ENCODE results near the gene ABCG1. TPM values are rescaled to one million over a fixed set of nuclear protein-coding genes. Genes with fewer than 3 reads are reported as not detected.

ABCG1 gene
- polyA plus RNA-seq, 1 donor from 2014 or later = 14.2 TPM

GRCh38 chr21:42282021-42282420 lies 63.1 kb downstream of the ABCG1 start:
- Histone ChIP-seq H2AFZ (ENCODE audit: low read depth, low read length) (no peak overlapping the region), H4K20me1 (ENCODE audit: insufficient read depth) (no peaks in the 10 kb centered on the region), H3K9me2 (ENCODE audit: insufficient read depth, low read length) (no peaks in the 10 kb centered on the region), H3F3A (ENCODE audit: insufficient read depth, low read length, poor library complexity, severe bottlenecking) (no peaks in the 10 kb centered on the region), H3K4me3 (ENCODE audit: low read length) (no peak overlapping the region), H3K36me3 (ENCODE audit: insufficient read depth, low read length) (peaks cover 4% of the 10 kb centered on the region), H3K9me3 (ENCODE audit: low read length) (no peaks in the 10 kb centered on the region), H3K27ac (ENCODE audit: low read length) (no peak overlapping the region), H3K79me2 (replicated peaks; ENCODE audit: insufficient read depth, low read length) (no peaks in the 10 kb centered on the region), H3K9ac (ENCODE audit: low read length) (no peak overlapping the region), H3K27me3 (ENCODE audit: insufficient read depth, low read depth, low read length) (no peaks in the 10 kb centered on the region), H3K4me2 (ENCODE audit: low read length) (no peak overlapping the region)
- TF ChIP-seq POLR2AphosphoS5 (IDR thresholded peaks at IDR 0.05) (no peak), RAD21 (conservative IDR thresholded peaks at IDR 0.05) (no peak), MXI1 (conservative IDR thresholded peaks at IDR 0.05; ENCODE audit: poor library complexity, severe bottlenecking) (no peak), SMC3 (conservative IDR thresholded peaks at IDR 0.05; ENCODE audit: poor library complexity) (no peak), CTCF (IDR thresholded peaks at IDR 0.05; ENCODE audit: poor library complexity, severe bottlenecking) (no peak), REST (IDR thresholded peaks at IDR 0.05; ENCODE audit: borderline replicate concordance) (no peak), TAF1 (IDR thresholded peaks at IDR 0.05; ENCODE audit: low read depth) (no peak), EZH2 (IDR thresholded peaks at IDR 0.05; ENCODE audit: borderline replicate concordance, insufficient read depth, low read length, poor library complexity, severe bottlenecking) (no peak), EP300 (conservative IDR thresholded peaks at IDR 0.05; ENCODE audit: poor library complexity, severe bottlenecking) (no peak)

GRCh38 chr21:42282715-42283114 lies 63.8 kb downstream of the ABCG1 start:
- H3K4me3 ChIP-seq (ENCODE audit: low read length) = no peak overlapping the region
- no peak overlapping the region for H3K4me2 ChIP-seq (ENCODE audit: low read length)
- H3K9ac ChIP-seq (ENCODE audit: low read length) = no peak overlapping the region
- H3K9me2 ChIP-seq (ENCODE audit: insufficient read depth, low read length) = no peaks in the 10 kb centered on the region
- no peak for TF ChIP-seq MXI1 (conservative IDR thresholded peaks at IDR 0.05; ENCODE audit: poor library complexity, severe bottlenecking)
- no peak for TF ChIP-seq TAF1 (IDR thresholded peaks at IDR 0.05; ENCODE audit: low read depth)
- no peak for TF ChIP-seq REST (IDR thresholded peaks at IDR 0.05; ENCODE audit: borderline replicate concordance)
- TF ChIP-seq CTCF (IDR thresholded peaks at IDR 0.05; ENCODE audit: poor library complexity, severe bottlenecking) = no peak
- TF ChIP-seq POLR2AphosphoS5 (IDR thresholded peaks at IDR 0.05) = no peak
- TF ChIP-seq SMC3 (conservative IDR thresholded peaks at IDR 0.05; ENCODE audit: poor library complexity) = no peak
- TF ChIP-seq EZH2 (IDR thresholded peaks at IDR 0.05; ENCODE audit: borderline replicate concordance, insufficient read depth, low read length, poor library complexity, severe bottlenecking) = no peak
- H3F3A ChIP-seq (ENCODE audit: insufficient read depth, low read length, poor library complexity, severe bottlenecking) = no peaks in the 10 kb centered on the region
- H3K27ac ChIP-seq (ENCODE audit: low read length) = no peak overlapping the region
- no peaks in the 10 kb centered on the region for H3K27me3 ChIP-seq (ENCODE audit: insufficient read depth, low read depth, low read length)
- H4K20me1 ChIP-seq (ENCODE audit: insufficient read depth) = no peaks in the 10 kb centered on the region
- peaks cover 4% of the 10 kb centered on the region for H3K36me3 ChIP-seq (ENCODE audit: insufficient read depth, low read length)
- no peaks in the 10 kb centered on the region for H3K79me2 ChIP-seq (replicated peaks; ENCODE audit: insufficient read depth, low read length)
- H2AFZ ChIP-seq (ENCODE audit: low read depth, low read length) = no peak overlapping the region
- no peaks in the 10 kb centered on the region for H3K9me3 ChIP-seq (ENCODE audit: low read length)
